HFFc6 (cell line): ENCODE results near the gene SLC30A9. TPM values are rescaled to one million over a fixed set of nuclear protein-coding genes. Genes with fewer than 3 reads are reported as not detected.

Experiments
- DNase-seq: peaks from one replicate; pipeline ENCODE4 v3.0.0-alpha.2; 2018
- H3K27ac Mint-ChIP-seq: 2 replicates; pipeline ENCODE4 v1.8.0; 2020; ENCODE audit warnings: mild to moderate bottlenecking, mixed read lengths
- H3K27me3 Mint-ChIP-seq: 2 replicates; pipeline ENCODE4 v1.8.0; 2021; ENCODE audit warnings: mild to moderate bottlenecking, moderate library complexity, mixed read lengths; ENCODE audit not compliant: insufficient read depth
- H3K36me3 Mint-ChIP-seq: 2 replicates; pipeline ENCODE4 v1.8.0; 2021; ENCODE audit warnings: low read depth, mixed read lengths
- H3K4me1 Mint-ChIP-seq: 2 replicates; pipeline ENCODE4 v1.8.0; 2020; ENCODE audit warnings: low read depth, mixed read lengths
- H3K4me3 Mint-ChIP-seq: 2 replicates; pipeline ENCODE4 v1.8.0; 2020; ENCODE audit warnings: mild to moderate bottlenecking, moderate library complexity, mixed read lengths
- H3K9me3 Mint-ChIP-seq: 2 replicates; pipeline ENCODE4 v1.8.0; 2020; ENCODE audit warnings: mild to moderate bottlenecking, mixed read lengths
- CTCF ChIP-seq: fragments of 200-600 bp; sonication (generic); IDR thresholded peaks from 2 replicates; pipeline ENCODE4 v1.5.0; 2021; ENCODE audit warnings: antibody characterized with exemption, mild to moderate bottlenecking
- total RNA-seq, 6 experiments: library from RNA; stranded (reverse); fragmentation: NEBNext Ultra II Directional; extraction: Animal tissue kit (Norgen Biotek cat#: 25700); gene quantifications; 2 replicates in 1 of 6; 3 replicates in 5 of 6; pipeline ENCODE4 v1.2.3, GENCODE V29; 2021

Gene SLC30A9
- total RNA-seq, 6 experiments from 2014 or later = 69.9 to 73.3 (median 70.3) TPM

- H3K27me3 Mint-ChIP-seq = peaks cover 4% of the 10 kb centered on the region
- TF ChIP-seq CTCF = no peak
- H3K27ac Mint-ChIP-seq = no peak overlapping the region
- DNase-seq = no peak
- peaks cover 12% of the 10 kb centered on the region for H3K4me1 Mint-ChIP-seq
- no peak overlapping the region for H3K4me3 Mint-ChIP-seq
- H3K9me3 Mint-ChIP-seq = 0 out of 2 replicates have a peak, but pooled peaks cover 5% of the 10 kb centered on the region
- H3K36me3 Mint-ChIP-seq = no peaks in the 10 kb centered on the region
Measured at GRCh38 chr4:41976775-41977516, 13.4 kb upstream of the SLC30A9 start.

- peaks cover 12% of the 10 kb centered on the region for H3K4me1 Mint-ChIP-seq
Measured at GRCh38 chr4:41977709-41978108, 12.6 kb upstream of the SLC30A9 start.

GRCh38 chr4:41981456-41981855 is 8.9 kb upstream of the SLC30A9 start, which contains the start of gene DCAF4L1:
Gene DCAF4L1, plus strand, starts transcription at chr4:41981756. Its CDS starts 37 bp downstream, at chr4:41981793.
- no peak within 1 kb of the TSS for H3K27ac Mint-ChIP-seq
- H3K27me3 Mint-ChIP-seq = peaks cover 1% of the 10 kb centered on the region; the same call in 1 of the 2 replicates
- DNase-seq = no peak
- TF ChIP-seq CTCF = no peak
- H3K4me1 Mint-ChIP-seq = peaks cover 12% of the 10 kb centered on the region
- no peak within 1 kb of the TSS for H3K4me3 Mint-ChIP-seq
- no peaks in the 10 kb centered on the region for H3K9me3 Mint-ChIP-seq
- H3K36me3 Mint-ChIP-seq = no peaks in the 10 kb centered on the region

More at GRCh38 chr4:41977709-41978108, 12.6 kb upstream of the SLC30A9 start:
- Mint-ChIP-seq H3K27me3 (no peaks in the 10 kb centered on the region; the same call in 1 of the 2 replicates), H3K27ac (no peak overlapping the region), H3K9me3 (no peaks in the 10 kb centered on the region), H3K36me3 (no peaks in the 10 kb centered on the region), H3K4me3 (no peak overlapping the region)
- no peak for DNase-seq
- no peak for TF ChIP-seq CTCF

- H3K27me3 Mint-ChIP-seq = peaks cover 1% of the 10 kb centered on the region; the same call in 1 of the 2 replicates
- H3K9me3 Mint-ChIP-seq = no peaks in the 10 kb centered on the region
- peaks cover 6% of the 10 kb centered on the region for H3K4me1 Mint-ChIP-seq
- H3K36me3 Mint-ChIP-seq = no peaks in the 10 kb centered on the region
- TF ChIP-seq CTCF = no peak
- no peak overlapping the region for H3K27ac Mint-ChIP-seq
- H3K4me3 Mint-ChIP-seq = no peak overlapping the region
- no peak for DNase-seq
Measured at GRCh38 chr4:41982716-41983115, 7.6 kb upstream of the SLC30A9 start.

GRCh38 chr4:41985151-41985550 is 5.2 kb upstream of the SLC30A9 start:
- Mint-ChIP-seq H3K4me3 (no peak overlapping the region), H3K36me3 (no peaks in the 10 kb centered on the region), H3K9me3 (no peaks in the 10 kb centered on the region), H3K4me1 (peaks cover 7% of the 10 kb centered on the region), H3K27me3 (peaks cover 1% of the 10 kb centered on the region; the same call in 1 of the 2 replicates), H3K27ac (no peak overlapping the region)
- DNase-seq = no peak
- no peak for TF ChIP-seq CTCF
